IMR-90 (cell line): ENCODE measurements around the gene RFXANK. TPM values are rescaled to one million over a fixed set of nuclear protein-coding genes. Genes with fewer than 3 reads are reported as not detected.

ENCODE experiments used
- ATAC-seq: fragments of 200-7000 bp; cut with Tn5 transposase; 2 replicates; pipeline ENCODE4 v1.9.1; 2020; ENCODE audit warnings: low read depth, mild to moderate bottlenecking, moderate library complexity
- BruUV-seq: library from RNA; stranded (reverse); fragments of 400-500 nt; replicated peaks from 2 replicates; lab custom pipeline; 2021; lab: Mats Ljungman, UMichigan
- CTCF ChIA-PET: fragments of 300-600 bp; formaldehyde crosslinking; extraction: SDS; loops from one replicate; lab custom pipeline; 2021; ENCODE audit warnings: antibody characterized with exemption; lab: Yijun Ruan, JAX
- POLR2A ChIA-PET: fragments of 300-600 bp; sonication (Branson Sonifier 250); formaldehyde crosslinking; loops from one replicate; lab custom pipeline; 2022; ENCODE audit warnings: antibody characterized with exemption; ENCODE audit not compliant: unreplicated experiment; lab: Charles Lee
- DNase-seq: peaks from one replicate; pipeline ENCODE4 v3.0.0; 2013
- H2AFZ ChIP-seq: replicated peaks from 2 replicates; pipeline ENCODE3; 2013; ENCODE audit warnings: low read length, mild to moderate bottlenecking; ENCODE audit not compliant: poor library complexity
- H2AK5ac ChIP-seq: 2 replicates; pipeline ENCODE4 v1.6.1; 2013; ENCODE audit warnings: low read depth, low read length, inconsistent platforms
- H2AK9ac ChIP-seq: replicated peaks from 2 replicates; pipeline ENCODE3; 2013; ENCODE audit warnings: mild to moderate bottlenecking, low read depth, low read length, moderate library complexity; ENCODE audit not compliant: poor library complexity
- H2BK120ac ChIP-seq: 2 replicates; pipeline ENCODE4 v1.6.1; 2013; ENCODE audit warnings: low read depth, low read length, inconsistent platforms
- H2BK15ac ChIP-seq: 3 replicates; pipeline ENCODE4 v1.6.1; 2013; ENCODE audit warnings: low read depth, low read length, inconsistent platforms
- H2BK20ac ChIP-seq: 2 replicates; pipeline ENCODE4 v1.6.1; 2013; ENCODE audit warnings: low read depth, mild to moderate bottlenecking, inconsistent platforms, low read length, moderate library complexity
- H2BK5ac ChIP-seq: 2 replicates; pipeline ENCODE4 v1.6.1; 2013; ENCODE audit warnings: mild to moderate bottlenecking, low read depth, low read length, inconsistent platforms; ENCODE audit not compliant: poor library complexity, severe bottlenecking
- H3K14ac ChIP-seq: replicated peaks from 2 replicates; pipeline ENCODE4 v1.6.1; 2013; ENCODE audit warnings: low read depth, low read length, inconsistent platforms
- H3K18ac ChIP-seq: 2 replicates; pipeline ENCODE4 v1.6.1; 2013; ENCODE audit warnings: low read depth, low read length, control low read depth
- H3K23ac ChIP-seq: 2 replicates; pipeline ENCODE4 v1.6.1; 2013; ENCODE audit warnings: low read depth, low read length, inconsistent platforms
- H3K27ac ChIP-seq: 2 replicates; pipeline ENCODE4 v1.5.1; 2013; ENCODE audit warnings: mild to moderate bottlenecking, control low read depth, low read length; ENCODE audit not compliant: insufficient read depth
- H3K27me3 ChIP-seq: 2 replicates; pipeline ENCODE4 v1.6.1; 2013; ENCODE audit warnings: low read length; ENCODE audit not compliant: control insufficient read depth, insufficient read depth
- H3K36me3 ChIP-seq: 2 replicates; pipeline ENCODE4 v1.6.1; 2013; ENCODE audit warnings: low read length, mixed read lengths; ENCODE audit not compliant: control insufficient read depth, insufficient read depth
- H3K4ac ChIP-seq: 2 replicates; pipeline ENCODE4 v1.6.1; 2013; ENCODE audit warnings: low read depth, low read length, inconsistent platforms
- H3K4me1 ChIP-seq: 2 replicates; pipeline ENCODE4 v1.6.1; 2013; ENCODE audit warnings: low read length, mixed read lengths; ENCODE audit not compliant: control insufficient read depth, insufficient read depth
- H3K4me2 ChIP-seq: 2 replicates; pipeline ENCODE4 v1.6.1; 2013; ENCODE audit warnings: low read depth, mild to moderate bottlenecking, control low read depth, low read length, moderate library complexity
- H3K4me3 ChIP-seq: 2 replicates; pipeline ENCODE4 v1.5.1; 2013; ENCODE audit warnings: low read depth, mild to moderate bottlenecking, control low read depth, low read length, moderate library complexity; ENCODE audit not compliant: insufficient read depth
- H3K56ac ChIP-seq: 2 replicates; pipeline ENCODE4 v1.6.1; 2013; ENCODE audit warnings: low read length, inconsistent platforms; ENCODE audit not compliant: insufficient read depth; ENCODE audit errors: extremely low read depth
- H3K79me1 ChIP-seq, 2 experiments: 2 replicates each; pipeline ENCODE4 v1.6.1; 2013; ENCODE audit warnings: low read length in 2 of 2, inconsistent platforms in 1 of 2, low read depth in 1 of 2
- H3K9ac ChIP-seq: 2 replicates; pipeline ENCODE4 v1.6.1; 2013; ENCODE audit warnings: low read depth, low read length, control low read depth
- H3K9me1 ChIP-seq: 2 replicates; pipeline ENCODE4 v1.6.1; 2013; ENCODE audit warnings: low read length, inconsistent platforms; ENCODE audit not compliant: insufficient read depth
- H3K9me3 ChIP-seq: 2 replicates; pipeline ENCODE4 v1.6.1; 2013; ENCODE audit warnings: low read length; ENCODE audit not compliant: control insufficient read depth, insufficient read depth
- H4K20me1 ChIP-seq: 2 replicates; pipeline ENCODE4 v1.6.1; 2013; ENCODE audit warnings: low read length, inconsistent platforms; ENCODE audit not compliant: insufficient read depth
- H4K5ac ChIP-seq: 2 replicates; pipeline ENCODE4 v1.6.1; 2013; ENCODE audit warnings: mild to moderate bottlenecking, low read depth, low read length, control low read depth
- H4K8ac ChIP-seq, 2 experiments: 2 replicates each; pipeline ENCODE4 v1.6.1; 2013; ENCODE audit warnings: low read depth in 2 of 2, low read length in 2 of 2, control low read depth in 1 of 2, inconsistent platforms in 1 of 2
- H4K91ac ChIP-seq: 2 replicates; pipeline ENCODE4 v1.6.1; 2013; ENCODE audit warnings: low read depth, low read length, inconsistent platforms; ENCODE audit not compliant: insufficient read depth
- BHLHE40 ChIP-seq: fragments of 150-350 bp; IDR thresholded peaks from 2 replicates; pipeline ENCODE4 v1.6.1; 2016; ENCODE audit warnings: mild to moderate bottlenecking, low read depth, low read length
- CEBPB ChIP-seq: IDR thresholded peaks from 2 replicates; pipeline ENCODE4 v1.6.1; 2012; ENCODE audit warnings: low read depth, low read length, improper control_type of control experiment
- CHD1 ChIP-seq: IDR thresholded peaks from 2 replicates; pipeline ENCODE4 v1.6.1; 2012; ENCODE audit warnings: low read depth, low read length, improper control_type of control experiment
- CTCF ChIP-seq: conservative IDR thresholded peaks from 2 replicates; pipeline ENCODE4 v1.5.1; 2012; ENCODE audit warnings: mild to moderate bottlenecking, low read depth, low read length, improper control_type of control experiment
- FOS ChIP-seq: fragments of 150-350 bp; IDR thresholded peaks from 2 replicates; pipeline ENCODE4 v1.6.1; 2016; ENCODE audit warnings: low read depth, low read length
- MAFK ChIP-seq: IDR thresholded peaks from 2 replicates; pipeline ENCODE4 v1.6.1; 2012; ENCODE audit warnings: low read depth, low read length, improper control_type of control experiment
- NFE2L2 ChIP-seq: fragments of 150-350 bp; IDR thresholded peaks from 2 replicates; pipeline ENCODE4 v1.6.1; 2016; ENCODE audit warnings: low read depth, mild to moderate bottlenecking, low read length
- POLR2A ChIP-seq: IDR thresholded peaks from 2 replicates; pipeline ENCODE4 v1.6.1; 2012; ENCODE audit warnings: mild to moderate bottlenecking, low read depth, low read length
- RAD21 ChIP-seq: IDR thresholded peaks from 2 replicates; pipeline ENCODE4 v1.6.1; 2012; ENCODE audit warnings: low read length, improper control_type of control experiment
- RCOR1 ChIP-seq: IDR thresholded peaks from 2 replicates; pipeline ENCODE4 v1.6.1; 2012; ENCODE audit warnings: mild to moderate bottlenecking, low read length, improper control_type of control experiment; ENCODE audit not compliant: insufficient replicate concordance
- RFX5 ChIP-seq: IDR thresholded peaks from 2 replicates; pipeline ENCODE4 v1.8.0; 2012; ENCODE audit warnings: low read depth, mild to moderate bottlenecking, low read length, moderate library complexity
- SMC3 ChIP-seq: fragments of 150-350 bp; IDR thresholded peaks from 2 replicates; pipeline ENCODE4 v1.6.1; 2016; ENCODE audit warnings: low read depth, mild to moderate bottlenecking, antibody characterized with exemption, low read length, moderate library complexity
- WGBS, 2 experiments: methylation state at CpG; one replicate each; pipeline versions ENCODE4 v1.1.5 to v1.1.7; 2013; ENCODE audit warnings: missing lambda C conversion rate in 2 of 2; ENCODE audit not compliant: insufficient read length in 1 of 2; ENCODE audit errors: extremely low coverage in 2 of 2; 5-methylcytosine and 5-hydroxymethylcytosine counted together
- dilution Hi-C: fragments of 300-500 bp; cut with HindIII; formaldehyde crosslinking; loops from one replicate; pipeline ENCODE4 v1.14.3; 2018; ENCODE audit warnings: low sequenced_read_pairs; ENCODE audit not compliant: unreplicated experiment
- in situ Hi-C: fragments of 300-500 bp; cut with MboI; formaldehyde crosslinking; loops from 3 replicates; pipeline ENCODE4 v1.14.3; 2019; ENCODE audit warnings: low sequenced_read_pairs, inconsistent platforms, mixed read lengths
- intact Hi-C: fragments of 100-400 bp; cut with micrococcal nuclease; formaldehyde crosslinking; loops from 2 replicates; pipeline ENCODE4 v1.10.0; 2022
- polyA plus RNA-seq, 3 experiments: library from polyadenylated mRNA; depleted of rRNA; stranded (reverse); fragments of >200 nt; gene quantifications; 2 replicates each; pipeline ENCODE4 v1.2.3, GENCODE V29; 2012; ENCODE audit warnings: low replicate concordance in 1 of 3
- total RNA-seq: library from RNA; depleted of rRNA; stranded (reverse); fragments of >200 nt; gene quantifications from 2 replicates; pipeline ENCODE4 v1.2.3, GENCODE V29; 2012
- TF ChIP-seq, protein P1 (sequence below): fragments of 150-350 bp; IDR thresholded peaks from 2 replicates; pipeline ENCODE4 v1.6.1; 2017; ENCODE audit warnings: mild to moderate bottlenecking, antibody characterized with exemption, low read length, low read depth
- TF ChIP-seq, protein P2 (sequence below): fragments of 150-350 bp; IDR thresholded peaks from 2 replicates; pipeline ENCODE4 v1.6.1; 2016; ENCODE audit warnings: low read depth, mild to moderate bottlenecking, low read length, moderate library complexity, borderline replicate concordance

The RFXANK gene
- total and polyA plus RNA-seq, 2 of the 4 experiments (the other 2 are of a cell fraction): 68.3 to 97.8 TPM

DNA sequence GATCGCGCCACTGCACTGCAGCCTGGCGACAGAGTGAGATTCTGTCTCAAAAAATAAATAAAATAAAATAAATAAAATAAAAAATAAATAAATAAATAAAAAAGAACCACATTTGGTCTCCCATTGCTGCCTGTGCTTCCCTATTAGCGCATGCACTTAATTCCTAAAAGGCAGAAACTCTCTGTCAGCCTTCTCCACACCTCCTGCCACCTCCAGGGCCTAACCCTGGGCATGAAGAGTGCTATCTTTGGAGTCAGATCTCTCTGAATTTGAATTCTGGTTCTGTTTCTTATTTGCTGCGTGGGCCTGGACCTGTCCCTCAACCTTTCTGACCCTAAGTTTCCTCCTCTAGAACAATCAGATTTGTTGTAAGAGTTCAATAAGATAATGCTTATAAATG lies 31.0 kb downstream of the RFXANK start:
- Histone ChIP-seq H3K4me2 (no peak overlapping the region), H4K5ac (no peak overlapping the region), H3K36me3 (no peaks in the 10 kb centered on the region), H3K14ac (no peak overlapping the region), H4K8ac (no peak overlapping the region), H2BK5ac (no peak overlapping the region), H3K4ac (no peak overlapping the region), H4K20me1 (no peaks in the 10 kb centered on the region), H3K23ac (no peak overlapping the region), H3K4me1 (no peaks in the 10 kb centered on the region), H2BK120ac (no peak overlapping the region), H2AK5ac (no peak overlapping the region), H3K9me1 (no peaks in the 10 kb centered on the region), H2BK15ac (no peak overlapping the region), H3K9ac (no peak overlapping the region), H3K9me3 (no peaks in the 10 kb centered on the region), H3K79me1 (no peaks in the 10 kb centered on the region), H3K18ac (no peak overlapping the region), H2AFZ (no peak overlapping the region), H3K4me3 (no peak overlapping the region), H2AK9ac (no peak overlapping the region), H3K56ac (no peak overlapping the region), H3K27ac (no peak overlapping the region), H3K27me3 (peaks cover 15% of the 10 kb centered on the region), H4K91ac (no peak overlapping the region), H2BK20ac (no peak overlapping the region)
- dilution Hi-C loops (no loop called here), in situ Hi-C loops (no loop called here), intact Hi-C loops (no loop called here)
- ChIA-PET CTCF (no interaction called here), POLR2A (no interaction called here)
- no peak for DNase-seq
- ATAC-seq: no peak
- no TSS peak for BruUV-seq
- TF ChIP-seq SMC3 (no peak), MAFK (no peak), BHLHE40 (no peak), CTCF (no peak), CEBPB (no peak), FOS (no peak), RFX5 (no peak), CHD1 (no peak), RAD21 (no peak), NFE2L2 (no peak), POLR2A (no peak), RCOR1 (no peak)
- TF ChIP-seq, protein P1, sequence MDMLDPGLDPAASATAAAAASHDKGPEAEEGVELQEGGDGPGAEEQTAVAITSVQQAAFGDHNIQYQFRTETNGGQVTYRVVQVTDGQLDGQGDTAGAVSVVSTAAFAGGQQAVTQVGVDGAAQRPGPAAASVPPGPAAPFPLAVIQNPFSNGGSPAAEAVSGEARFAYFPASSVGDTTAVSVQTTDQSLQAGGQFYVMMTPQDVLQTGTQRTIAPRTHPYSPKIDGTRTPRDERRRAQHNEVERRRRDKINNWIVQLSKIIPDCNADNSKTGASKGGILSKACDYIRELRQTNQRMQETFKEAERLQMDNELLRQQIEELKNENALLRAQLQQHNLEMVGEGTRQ: no peak
- TF ChIP-seq, protein P2, sequence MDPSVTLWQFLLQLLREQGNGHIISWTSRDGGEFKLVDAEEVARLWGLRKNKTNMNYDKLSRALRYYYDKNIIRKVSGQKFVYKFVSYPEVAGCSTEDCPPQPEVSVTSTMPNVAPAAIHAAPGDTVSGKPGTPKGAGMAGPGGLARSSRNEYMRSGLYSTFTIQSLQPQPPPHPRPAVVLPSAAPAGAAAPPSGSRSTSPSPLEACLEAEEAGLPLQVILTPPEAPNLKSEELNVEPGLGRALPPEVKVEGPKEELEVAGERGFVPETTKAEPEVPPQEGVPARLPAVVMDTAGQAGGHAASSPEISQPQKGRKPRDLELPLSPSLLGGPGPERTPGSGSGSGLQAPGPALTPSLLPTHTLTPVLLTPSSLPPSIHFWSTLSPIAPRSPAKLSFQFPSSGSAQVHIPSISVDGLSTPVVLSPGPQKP: no peak
- WGBS, 2 experiments: no CpG with 5 or more reads among the region's 5 CpGs
